Lower leg skin (tissue), 4 donors: ENCODE results near the gene INPP5B. TPM values are rescaled to one million over a fixed set of nuclear protein-coding genes. Genes with fewer than 3 reads are reported as not detected.

ENCODE experiments used
- DNase-seq, 2 donors: peaks; one replicate each; pipeline ENCODE4 v3.0.0-alpha.2; 2019; ENCODE audit warnings: low spot score in 2 of 2
- H3K4me3 ChIP-seq: fragments of 200-600 bp; sonication (generic); 2 replicates; pipeline ENCODE4 v1.5.1; 2017; ENCODE audit warnings: mild to moderate bottlenecking, low read depth; ENCODE audit not compliant: poor library complexity, severe bottlenecking
- CTCF ChIP-seq, 3 donors: fragments of 450-650 bp; IDR thresholded peaks; one replicate each; pipeline ENCODE4 v1.5.1; 2016; ENCODE audit warnings: antibody characterized with exemption in 3 of 3, mild to moderate bottlenecking in 3 of 3, moderate library complexity in 2 of 3
- POLR2A ChIP-seq, 2 donors: fragments of 450-650 bp; IDR thresholded peaks; one replicate each; pipeline ENCODE4 v1.6.1; 2016 to 2017; ENCODE audit warnings: antibody characterized with exemption in 2 of 2, mild to moderate bottlenecking in 1 of 2, moderate library complexity in 1 of 2
- WGBS, 2 donors: methylation state at CpG; one replicate each; pipeline ENCODE4 v1.1.5; 2018; 5-methylcytosine and 5-hydroxymethylcytosine counted together
- intact Hi-C: fragments of 100-400 bp; cut with DNase I; formaldehyde crosslinking; loops from one replicate; pipeline ENCODE4 v1.15.0; 2023; ENCODE audit warnings: low total_unique reads
- total RNA-seq, 4 donors: library from RNA; depleted of rRNA; stranded (reverse); fragments of >200 nt; gene quantifications; one replicate each; pipeline ENCODE4 v1.1.0, GENCODE V29; 2016

INPP5B gene
- total RNA-seq, 4 donors from 2014 or later, result 12.9 to 23.3 (median 18.7) TPM

- H3K4me3 ChIP-seq, result no peak overlapping the region
- no peak for TF ChIP-seq CTCF (IDR thresholded peaks at IDR 0.05)
- TF ChIP-seq POLR2A (IDR thresholded peaks at IDR 0.05), result no peak
- 54 to 82% methylated on average over 7 of the region's 7 CpGs for WGBS, 2 donors
- intact Hi-C loops, result no loop called here
- DNase-seq, result no peak
Measured at GRCh38 chr1:37814252-37814651, 132.6 kb downstream of the INPP5B start.

DNA sequence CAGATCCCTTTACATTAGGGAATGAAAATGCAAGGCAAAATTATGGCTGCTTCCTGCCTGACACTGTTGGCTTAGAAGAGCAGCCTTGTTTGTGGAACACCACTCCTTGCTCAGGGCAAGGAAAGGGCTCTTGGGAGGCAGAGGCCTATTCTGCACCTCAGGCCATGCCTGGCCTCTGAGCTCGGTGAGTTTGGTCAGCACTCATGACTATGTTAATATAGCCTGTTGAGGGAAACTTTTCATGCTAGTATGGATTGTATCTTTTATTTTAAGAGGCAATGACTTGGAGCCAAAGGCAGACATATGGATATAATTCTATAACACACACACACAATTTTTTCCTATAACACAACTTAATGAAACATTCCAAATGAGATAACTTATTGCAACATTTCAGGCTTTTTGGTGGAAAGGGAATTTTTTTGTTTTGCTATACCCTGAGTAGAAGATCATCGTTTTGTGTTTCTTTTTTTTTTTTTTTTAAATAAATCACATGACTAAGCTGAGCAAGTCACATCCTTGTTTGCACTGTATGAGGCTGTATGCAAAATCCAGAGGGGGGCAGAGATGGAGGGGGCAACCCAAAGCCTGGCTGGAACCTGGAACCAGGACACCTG is 133.2 kb downstream of the INPP5B start:
- intact Hi-C loops, result no loop called here
- WGBS, 2 donors, result 60 to 70% methylated on average over 2 of the region's 2 CpGs
- H3K4me3 ChIP-seq, result no peak overlapping the region
- TF ChIP-seq POLR2A (IDR thresholded peaks at IDR 0.05) (no peak), CTCF (IDR thresholded peaks at IDR 0.05) (no peak)
- DNase-seq, result no peak

- H3K4me3 ChIP-seq, result no peak overlapping the region
- intact Hi-C loops, result no loop called here
- TF ChIP-seq POLR2A (IDR thresholded peaks at IDR 0.05), result no peak
- TF ChIP-seq CTCF (IDR thresholded peaks at IDR 0.05), result peak in 1 of 3 donors; percentile 20
- peak; percentile 46 to 86 for DNase-seq
- 34 to 42% methylated on average over 7 of the region's 7 CpGs for WGBS, 2 donors
Measured at GRCh38 chr1:37811027-37811655, 135.7 kb downstream of the INPP5B start.

Other genes with a start within 250 kb of the INPP5B start
- 1 to 10 TPM in 1 of 4 donors, under 1 TPM in 1, not detected in 2; 0.37 to 1.5 TPM for gene EPHA10, start 181.9 kb downstream of the INPP5B start, total RNA-seq
- gene MANEAL, start 153.2 kb downstream of the INPP5B start, total RNA-seq, result 1 to 10 TPM; 5.0 to 6.7 (median 6.3) TPM
- 10 to 100 TPM; 38.6 to 52.6 (median 47.0) TPM for gene C1orf122, start 139.3 kb downstream of the INPP5B start, total RNA-seq
- 10 to 100 TPM; 26.7 to 33.9 (median 27.9) TPM for gene YRDC, start 138.8 kb downstream of the INPP5B start, total RNA-seq
- gene MTF1, start 87.5 kb downstream of the INPP5B start, total RNA-seq, result 1 to 10 TPM; 6.7 to 9.6 (median 7.7) TPM
- 10 to 100 TPM; 33.6 to 68.9 (median 36.9) TPM for gene SF3A3, start 43.0 kb upstream of the INPP5B start, total RNA-seq
- 10 to 100 TPM; 20.1 to 25.8 (median 21.9) TPM for gene FHL3, start 58.5 kb upstream of the INPP5B start, total RNA-seq
- 10 to 100 TPM; 34.6 to 49.8 (median 37.9) TPM for gene UTP11, start 65.7 kb upstream of the INPP5B start, total RNA-seq
- 10 to 100 TPM; 19.1 to 53.3 (median 35.4) TPM for gene POU3F1, start 99.7 kb upstream of the INPP5B start, total RNA-seq